GM19099 (cell line): ENCODE data around the gene SPRED2.

Experiments used
- POLR2A ChIP-seq: IDR thresholded peaks from 3 replicates; pipeline ENCODE4 v1.6.1; 2011; ENCODE audit warnings: low read depth; ENCODE audit not compliant: insufficient read length; ENCODE audit errors: extremely low read depth

SPRED2 gene

GRCh38 chr2:65358678-65359400, 73.6 kb downstream of the SPRED2 start:
- no peak for TF ChIP-seq POLR2A

- no peak for TF ChIP-seq POLR2A
Measured at GRCh38 chr2:65357959-65358294, 74.5 kb downstream of the SPRED2 start.

GRCh38 chr2:65357095-65357958, 75.1 kb downstream of the SPRED2 start:
- TF ChIP-seq POLR2A = no peak

GRCh38 chr2:65355186-65355831, 77.1 kb downstream of the SPRED2 start:
- no peak for TF ChIP-seq POLR2A

GRCh38 chr2:65354773-65355172, 77.6 kb downstream of the SPRED2 start:
- no peak for TF ChIP-seq POLR2A

- no peak for TF ChIP-seq POLR2A
Measured at GRCh38 chr2:65353927-65354326, 78.5 kb downstream of the SPRED2 start.

- TF ChIP-seq POLR2A = no peak
Measured at GRCh38 chr2:65353046-65353445, 79.4 kb downstream of the SPRED2 start.

GRCh38 chr2:65351948-65352595, 80.3 kb downstream of the SPRED2 start:
- no peak for TF ChIP-seq POLR2A

- no peak for TF ChIP-seq POLR2A
Measured at GRCh38 chr2:65351234-65351947, 81.0 kb downstream of the SPRED2 start.

- TF ChIP-seq POLR2A = no peak
Measured at GRCh38 chr2:65350651-65351056, 81.7 kb downstream of the SPRED2 start.

GRCh38 chr2:65349863-65350262, 82.5 kb downstream of the SPRED2 start:
- TF ChIP-seq POLR2A = no peak

- TF ChIP-seq POLR2A = no peak
Measured at GRCh38 chr2:65347913-65348312, 84.5 kb downstream of the SPRED2 start.

GRCh38 chr2:65345631-65346030, 86.8 kb downstream of the SPRED2 start:
- TF ChIP-seq POLR2A = no peak

GRCh38 chr2:65344689-65345088, 87.7 kb downstream of the SPRED2 start:
- TF ChIP-seq POLR2A = no peak

GRCh38 chr2:65344182-65344581, 88.2 kb downstream of the SPRED2 start:
- no peak for TF ChIP-seq POLR2A
